ENCODE results near the gene IQCN. TPM values are rescaled to one million over a fixed set of nuclear protein-coding genes. Genes with fewer than 3 reads are reported as not detected.

Gene IQCN
- total RNA-seq, 2 experiments from 2014 or later, result 0.59 to 0.69 TPM

- ATAC-seq, result no peak
- Mint-ChIP-seq H3K27me3 (no peaks in the 10 kb centered on the region), H3K9me3 (no peaks in the 10 kb centered on the region), H3K36me3 (ENCODE audit: low read depth) (no peaks in the 10 kb centered on the region), H3K4me3 (no peak overlapping the region), H3K4me1 (ENCODE audit: low read depth) (no peaks in the 10 kb centered on the region), H3K27ac (no peak overlapping the region)
- ChIA-PET CTCF (no interaction called here), POLR2A (no interaction called here)
- TF ChIP-seq, protein P1, sequence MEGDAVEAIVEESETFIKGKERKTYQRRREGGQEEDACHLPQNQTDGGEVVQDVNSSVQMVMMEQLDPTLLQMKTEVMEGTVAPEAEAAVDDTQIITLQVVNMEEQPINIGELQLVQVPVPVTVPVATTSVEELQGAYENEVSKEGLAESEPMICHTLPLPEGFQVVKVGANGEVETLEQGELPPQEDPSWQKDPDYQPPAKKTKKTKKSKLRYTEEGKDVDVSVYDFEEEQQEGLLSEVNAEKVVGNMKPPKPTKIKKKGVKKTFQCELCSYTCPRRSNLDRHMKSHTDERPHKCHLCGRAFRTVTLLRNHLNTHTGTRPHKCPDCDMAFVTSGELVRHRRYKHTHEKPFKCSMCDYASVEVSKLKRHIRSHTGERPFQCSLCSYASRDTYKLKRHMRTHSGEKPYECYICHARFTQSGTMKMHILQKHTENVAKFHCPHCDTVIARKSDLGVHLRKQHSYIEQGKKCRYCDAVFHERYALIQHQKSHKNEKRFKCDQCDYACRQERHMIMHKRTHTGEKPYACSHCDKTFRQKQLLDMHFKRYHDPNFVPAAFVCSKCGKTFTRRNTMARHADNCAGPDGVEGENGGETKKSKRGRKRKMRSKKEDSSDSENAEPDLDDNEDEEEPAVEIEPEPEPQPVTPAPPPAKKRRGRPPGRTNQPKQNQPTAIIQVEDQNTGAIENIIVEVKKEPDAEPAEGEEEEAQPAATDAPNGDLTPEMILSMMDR (IDR thresholded peaks at IDR 0.05), result no peak
- no peak for DNase-seq
- intact Hi-C loops (cut with micrococcal nuclease), result no loop called here
Measured at GRCh38 chr19:18264971-18265540, 9.2 kb downstream of the IQCN start.

DNA sequence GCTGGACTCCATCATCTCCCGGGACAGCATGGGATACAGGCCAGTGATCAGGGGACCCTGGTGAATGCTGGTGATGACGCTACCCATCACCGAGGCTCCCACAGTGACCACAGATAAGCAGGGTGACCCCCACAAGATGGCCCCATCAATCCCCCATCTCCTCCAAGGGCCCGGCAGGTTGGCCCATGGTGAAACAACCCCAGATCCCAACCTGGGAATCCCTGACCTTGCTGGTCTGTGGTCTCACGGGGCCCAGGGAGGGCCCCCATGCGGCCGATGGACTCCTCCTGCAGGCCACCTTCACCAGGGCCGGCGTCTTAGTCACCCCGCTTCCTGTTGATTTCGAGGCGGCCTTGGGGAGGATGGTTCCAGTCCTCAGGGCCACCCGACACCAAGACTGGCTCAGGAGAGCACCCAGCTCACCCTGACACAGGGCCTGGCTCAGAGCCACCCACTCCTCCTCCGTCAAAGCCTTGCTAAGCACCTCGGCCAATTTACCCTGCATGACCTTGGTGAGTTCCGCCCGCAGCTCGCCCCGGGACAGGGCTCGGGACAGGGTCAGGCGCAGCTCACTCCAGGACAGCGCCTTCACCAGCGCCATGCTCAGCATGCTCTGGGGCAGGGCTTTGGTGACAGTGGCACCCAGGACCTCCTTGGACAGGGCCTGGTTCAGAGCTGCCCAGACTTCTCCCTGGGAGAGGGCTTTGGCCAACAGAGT is 10.0 kb downstream of the IQCN start:
- no peaks in the 10 kb centered on the region for H3K4me1 Mint-ChIP-seq (ENCODE audit: low read depth)
- TF ChIP-seq, protein P1 (IDR thresholded peaks at IDR 0.05), result no peak
- no peak for DNase-seq
- POLR2A ChIA-PET, result no interaction called here
- H3K27me3 Mint-ChIP-seq, result no peaks in the 10 kb centered on the region
- no peaks in the 10 kb centered on the region for H3K36me3 Mint-ChIP-seq (ENCODE audit: low read depth)
- CTCF ChIA-PET, result no interaction called here
- H3K9me3 Mint-ChIP-seq, result no peaks in the 10 kb centered on the region
- H3K27ac Mint-ChIP-seq, result no peak overlapping the region
- no peak overlapping the region for H3K4me3 Mint-ChIP-seq
- no peak for ATAC-seq
- intact Hi-C loops (cut with micrococcal nuclease), result no loop called here

- TF ChIP-seq, protein P1 (IDR thresholded peaks at IDR 0.05), result no peak
- Mint-ChIP-seq H3K9me3 (no peaks in the 10 kb centered on the region), H3K36me3 (ENCODE audit: low read depth) (no peaks in the 10 kb centered on the region), H3K27me3 (no peaks in the 10 kb centered on the region), H3K27ac (no peak overlapping the region), H3K4me1 (ENCODE audit: low read depth) (no peaks in the 10 kb centered on the region), H3K4me3 (no peak overlapping the region)
- POLR2A ChIA-PET, result interaction anchor here (1.1 to 1.3 kb wide), 3 partner anchors 20 to 60 kb away, joined by 3 to 4 read pairs (median 4); partner anchors contain the start of gene RAB3A
- ATAC-seq, result no peak
- CTCF ChIA-PET, result interaction anchor here (1.5 to 2.1 kb wide), 3 partner anchors 8 to 15 kb away, joined by 4 to 12 read pairs (median 9); no protein-coding TSS in a partner anchor
- intact Hi-C loops (cut with micrococcal nuclease), result no loop called here
- no peak for DNase-seq
Measured at GRCh38 chr19:18263324-18264136, 10.7 kb downstream of the IQCN start.

DNA sequence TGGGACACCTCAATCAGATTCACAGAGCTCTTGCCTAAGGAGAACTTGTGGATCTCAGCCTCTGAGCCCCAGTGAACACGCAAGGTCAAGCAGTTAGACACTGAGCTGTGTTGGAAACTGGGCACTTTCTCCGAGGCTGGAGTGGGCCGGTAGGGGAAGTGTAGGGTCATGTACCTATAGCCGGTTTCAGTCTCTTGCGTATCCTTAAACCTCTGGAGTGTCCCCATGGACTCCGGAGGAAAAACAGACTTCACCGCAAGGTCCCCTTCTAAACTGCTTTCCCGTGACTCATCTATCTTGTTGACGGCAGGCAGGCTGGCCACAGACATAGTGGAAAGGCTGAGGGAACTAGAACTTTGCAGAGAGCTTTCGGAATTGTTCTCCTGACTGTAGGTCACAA is 11.3 kb downstream of the IQCN start:
- POLR2A ChIA-PET, result interaction anchor here (1.1 to 1.3 kb wide), 3 partner anchors 19 to 59 kb away, joined by 3 to 4 read pairs (median 4); partner anchors contain the start of gene RAB3A
- ATAC-seq (no peak), DNase-seq (no peak)
- Mint-ChIP-seq H3K27me3 (no peaks in the 10 kb centered on the region), H3K9me3 (no peaks in the 10 kb centered on the region), H3K36me3 (ENCODE audit: low read depth) (no peaks in the 10 kb centered on the region), H3K4me1 (ENCODE audit: low read depth) (no peaks in the 10 kb centered on the region), H3K27ac (no peak overlapping the region), H3K4me3 (no peak overlapping the region)
- TF ChIP-seq, protein P1 (IDR thresholded peaks at IDR 0.05), result no peak
- intact Hi-C loops (cut with micrococcal nuclease), result no loop called here
- CTCF ChIA-PET, result interaction anchor here (1.5 to 2.1 kb wide), 3 partner anchors 9 to 16 kb away, joined by 4 to 12 read pairs (median 9); no protein-coding TSS in a partner anchor

Measured in activated CD8-positive, alpha-beta T cell treated with anti-CD3 and anti-CD28 coated beads for 36 hours (primary cell).